GM12878 (cell line): Measurements from ENCODE around the gene NHSL2. TPM values are rescaled to one million over a fixed set of nuclear protein-coding genes. Genes with fewer than 3 reads are reported as not detected.

ENCODE experiments used
- ATAC-seq: fragments of 200-7000 bp; cut with Tn5 transposase; 3 replicates; pipeline ENCODE4 v1.9.1; 2020; ENCODE audit warnings: mild to moderate bottlenecking, moderate library complexity
- BruUV-seq: library from RNA; stranded (reverse); fragments of 400-500 nt; replicated peaks from 2 replicates; lab custom pipeline; 2021; lab: Mats Ljungman, UMichigan
- CTCF ChIA-PET: fragments of 300-600 bp; sonication (Branson Sonifier 250); formaldehyde crosslinking; extraction: SDS; loops from one replicate; lab custom pipeline; 2021; ENCODE audit warnings: inconsistent platforms; lab: Yijun Ruan, JAX
- POLR2A ChIA-PET: fragments of 350-600 bp; formaldehyde crosslinking; extraction: SDS; loops from one replicate; lab custom pipeline; 2021; ENCODE audit warnings: inconsistent platforms; lab: Charles Lee
- RAD21 ChIA-PET: fragments of 300-600 bp; sonication (Branson Sonifier 250); formaldehyde crosslinking; loops from one replicate; lab custom pipeline; 2023; ENCODE audit warnings: antibody characterized with exemption; ENCODE audit not compliant: unreplicated experiment; lab: Charles Lee
- SMC1A ChIA-PET: fragments of 300-600 bp; sonication (Branson Sonifier 250); formaldehyde crosslinking; loops from one replicate; lab custom pipeline; 2023; ENCODE audit not compliant: unreplicated experiment, uncharacterized antibody; lab: Charles Lee
- DNase-seq: peaks from one replicate; pipeline ENCODE4 v3.0.0-alpha.2; 2011; ENCODE audit warnings: low read depth, low spot score
- FAIRE-seq: peaks from 3 replicates; lab custom pipeline; 2011; peaks lifted over from hg19 to GRCh38; lab: Jason Lieb, UNC
- H2AFZ ChIP-seq: 2 replicates; pipeline ENCODE4 v1.6.0; 2011; ENCODE audit warnings: low read depth, low read length, control low read depth; ENCODE audit not compliant: control insufficient read depth
- H3K27ac ChIP-seq: 2 replicates; pipeline ENCODE4 v1.5.1; 2011; ENCODE audit warnings: control low read depth; ENCODE audit not compliant: control insufficient read depth, insufficient read depth
- H3K27me3 ChIP-seq, 2 experiments: replicated peaks in 1 of 2; 2 replicates each; pipeline versions ENCODE4 v1.6.0 to v1.6.1; 2011; ENCODE audit warnings: low read length in 1 of 2; ENCODE audit not compliant: control insufficient read depth in 2 of 2, insufficient read depth in 2 of 2
- H3K36me3 ChIP-seq, 2 experiments: 2 replicates each; pipeline ENCODE4 v1.5.1; 2011; ENCODE audit warnings: low read length in 1 of 2; ENCODE audit not compliant: control insufficient read depth in 2 of 2, insufficient read depth in 2 of 2
- H3K4me1 ChIP-seq: 2 replicates; pipeline ENCODE4 v1.6.1; 2011; ENCODE audit warnings: mild to moderate bottlenecking, low read length, moderate library complexity, mixed read lengths; ENCODE audit not compliant: control insufficient read depth, insufficient read depth
- H3K4me2 ChIP-seq: 2 replicates; pipeline ENCODE4 v1.6.0; 2011; ENCODE audit warnings: control low read depth; ENCODE audit not compliant: control insufficient read depth, insufficient read depth
- H3K4me3 ChIP-seq: fragments of 200-600 bp; sonication (generic); 2 replicates; pipeline ENCODE4 v1.5.1; 2016
- H3K79me2 ChIP-seq: 2 replicates; pipeline ENCODE4 v1.6.0; 2011; ENCODE audit warnings: low read length; ENCODE audit not compliant: control insufficient read depth, insufficient read depth
- H3K9ac ChIP-seq: 2 replicates; pipeline ENCODE4 v1.8.0; 2011; ENCODE audit warnings: low read length, control low read depth, mixed read lengths; ENCODE audit not compliant: control insufficient read depth, insufficient read depth
- H3K9me3 ChIP-seq: replicated peaks from 3 replicates; pipeline ENCODE4 v1.5.1; 2011; ENCODE audit warnings: mild to moderate bottlenecking, low read length; ENCODE audit not compliant: control insufficient read depth, insufficient read depth
- H4K20me1 ChIP-seq: 2 replicates; pipeline ENCODE4 v1.6.0; 2011; ENCODE audit not compliant: control insufficient read depth, insufficient read depth
- CBFB ChIP-seq: IDR thresholded peaks from 2 replicates; pipeline ENCODE4 v1.6.1; 2016; ENCODE audit warnings: antibody characterized with exemption, low read depth
- CREM ChIP-seq: IDR thresholded peaks from 2 replicates; pipeline ENCODE4 v1.6.1; 2014; ENCODE audit warnings: antibody characterized with exemption, low read depth
- JUNB ChIP-seq: IDR thresholded peaks from 2 replicates; pipeline ENCODE4 v1.6.1; 2016; ENCODE audit warnings: antibody characterized with exemption, mild to moderate bottlenecking
- NFIC ChIP-seq: IDR thresholded peaks from 2 replicates; pipeline ENCODE4 v1.6.1; 2012; ENCODE audit warnings: low read depth, mild to moderate bottlenecking, inconsistent platforms, low read length, moderate library complexity
- NR2F1 ChIP-seq: fragments of 450-650 bp; conservative IDR thresholded peaks from 2 replicates; pipeline ENCODE4 v1.6.1; 2017; ENCODE audit warnings: mild to moderate bottlenecking
- POU2F2 ChIP-seq: IDR thresholded peaks from 3 replicates; pipeline ENCODE4 v1.6.1; 2011; ENCODE audit warnings: low read depth, mild to moderate bottlenecking, low read length, borderline replicate concordance
- REST ChIP-seq: IDR thresholded peaks from 2 replicates; pipeline ENCODE4 v1.6.1; 2012; ENCODE audit warnings: mild to moderate bottlenecking, low read depth, low read length
- SMAD1 ChIP-seq: fragments of 450-650 bp; IDR thresholded peaks from 2 replicates; pipeline ENCODE4 v1.6.1; 2018; ENCODE audit warnings: mild to moderate bottlenecking, low read depth; ENCODE audit not compliant: partially characterized antibody
- SMAD5 ChIP-seq: IDR thresholded peaks from 2 replicates; pipeline ENCODE4 v1.6.1; 2016; ENCODE audit warnings: antibody characterized with exemption, low read depth
- ZNF24 ChIP-seq: fragments of 450-650 bp; IDR thresholded peaks from 2 replicates; pipeline ENCODE4 v1.6.1; 2017; ENCODE audit warnings: antibody characterized with exemption, mild to moderate bottlenecking
- WGBS: methylation state at CpG from one replicate; pipeline ENCODE4 v1.1.6; 2016; ENCODE audit warnings: low lambda C conversion rate; ENCODE audit not compliant: insufficient replicate concordance, insufficient coverage; ENCODE audit errors: missing lambda C conversion rate; 5-methylcytosine and 5-hydroxymethylcytosine counted together
- in situ Hi-C: fragments of 300-500 bp; cut with MboI; formaldehyde crosslinking; loops from 9 replicates; pipeline ENCODE4 v1.14.3; 2018; ENCODE audit warnings: mixed read lengths
- intact Hi-C: fragments of 100-400 bp; cut with micrococcal nuclease; formaldehyde crosslinking; loops from one replicate; pipeline ENCODE4 v1.14.2; 2022; ENCODE audit not compliant: unreplicated experiment
- polyA plus RNA-seq, 11 experiments: library from polyadenylated mRNA; depleted of rRNA in 4 of 11; unstranded in 6 of 11; stranded (reverse) in 5 of 11; fragments of >200 nt; fragmentation: Nextera tagmentation in 4 of 11; fragmentation: Illumina TruSeq in 1 of 11; extraction: Ambion mirVana in 4 of 11; extraction: Trizol in 1 of 11; gene quantifications; 1 replicate in 1 of 11; 2 replicates in 10 of 11; pipeline versions ENCODE4 v1.2.1 to v1.2.3, GENCODE V29; 2011 to 2016; ENCODE audit warnings: inconsistent platforms in 2 of 11, missing spikeins in 2 of 11, low read depth in 1 of 11
- total RNA-seq, 4 experiments: library from RNA; depleted of rRNA in 3 of 4; stranded (reverse); fragments of >200 nt in 3 of 4; fragmentation: Illumina TruSeq in 1 of 4; extraction: Trizol in 1 of 4; gene quantifications; 2 replicates each; pipeline versions ENCODE4 v1.2.1 to v1.2.3, GENCODE V29; 2013 to 2021
- TF ChIP-seq, protein P1 (sequence below): fragments of 450-650 bp; IDR thresholded peaks from 2 replicates; pipeline ENCODE4 v1.6.1; 2017; ENCODE audit warnings: low read depth, mild to moderate bottlenecking, moderate library complexity

The NHSL2 gene
- total and polyA plus RNA-seq, 10 of the 15 experiments (the other 5 are each of a cell fraction or from before 2014, with no cell fraction given) = 0.05 to 0.53 (median 0.07) TPM; not detected in 2

GRCh38 chrX:72051589-72051988, 140.9 kb downstream of the NHSL2 start:
- BruUV-seq = no TSS peak
- Histone ChIP-seq H3K9me3 (no peaks in the 10 kb centered on the region), H3K4me1 (no peaks in the 10 kb centered on the region), H4K20me1 (no peaks in the 10 kb centered on the region), H3K4me3 (no peak overlapping the region), H3K79me2 (no peaks in the 10 kb centered on the region), H3K4me2 (no peak overlapping the region), H3K27me3 (peaks cover 3 to 5% of the 10 kb centered on the region in 2 experiments; a peak in 3 of 4 replicates), H2AFZ (no peak overlapping the region), H3K36me3 (no peaks in the 10 kb centered on the region), H3K27ac (no peak overlapping the region), H3K9ac (no peak overlapping the region)
- RAD21 ChIA-PET = no interaction called here
- FAIRE-seq (no peak), DNase-seq (no peak), ATAC-seq (no peak)
- SMC1A ChIA-PET = no interaction called here
- no peak for TF ChIP-seq NFIC
- TF ChIP-seq REST = no peak
- no peak for TF ChIP-seq POU2F2
- no peak for TF ChIP-seq CBFB
- no peak for TF ChIP-seq JUNB
- no peak for TF ChIP-seq CREM
- TF ChIP-seq SMAD5 = no peak
- no peak for TF ChIP-seq NR2F1
- no peak for TF ChIP-seq SMAD1
- no peak for TF ChIP-seq ZNF24
- TF ChIP-seq, protein P1, sequence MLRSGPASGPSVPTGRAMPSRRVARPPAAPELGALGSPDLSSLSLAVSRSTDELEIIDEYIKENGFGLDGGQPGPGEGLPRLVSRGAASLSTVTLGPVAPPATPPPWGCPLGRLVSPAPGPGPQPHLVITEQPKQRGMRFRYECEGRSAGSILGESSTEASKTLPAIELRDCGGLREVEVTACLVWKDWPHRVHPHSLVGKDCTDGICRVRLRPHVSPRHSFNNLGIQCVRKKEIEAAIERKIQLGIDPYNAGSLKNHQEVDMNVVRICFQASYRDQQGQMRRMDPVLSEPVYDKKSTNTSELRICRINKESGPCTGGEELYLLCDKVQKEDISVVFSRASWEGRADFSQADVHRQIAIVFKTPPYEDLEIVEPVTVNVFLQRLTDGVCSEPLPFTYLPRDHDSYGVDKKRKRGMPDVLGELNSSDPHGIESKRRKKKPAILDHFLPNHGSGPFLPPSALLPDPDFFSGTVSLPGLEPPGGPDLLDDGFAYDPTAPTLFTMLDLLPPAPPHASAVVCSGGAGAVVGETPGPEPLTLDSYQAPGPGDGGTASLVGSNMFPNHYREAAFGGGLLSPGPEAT = no peak
- intact Hi-C loops = no loop called here
- POLR2A ChIA-PET = no interaction called here
- in situ Hi-C loops = no loop called here
- 26% methylated on average over 2 of the region's 2 CpGs for WGBS
- CTCF ChIA-PET = no interaction called here
